Esophagus squamous epithelium (tissue), 4 donors: Measurements from ENCODE around the gene PARD3.

ENCODE experiments used
- POLR2A ChIP-seq, 4 donors: fragments of 450-650 bp; IDR thresholded peaks; one replicate each; pipeline ENCODE4 v1.6.1; 2017; ENCODE audit warnings: antibody characterized with exemption in 4 of 4, mild to moderate bottlenecking in 4 of 4, moderate library complexity in 3 of 4
- TF ChIP-seq, protein P1 (sequence below), 6 experiments: fragments of 450-650 bp in 4 of 6; fragments of 200-600 bp in 2 of 6; sonication (generic) in 2 of 6; IDR thresholded peaks; one replicate each; pipeline ENCODE4 v1.5.1; 2016 to 2019; ENCODE audit warnings: antibody characterized with exemption in 6 of 6, mild to moderate bottlenecking in 4 of 6, moderate library complexity in 4 of 6

DNA sequence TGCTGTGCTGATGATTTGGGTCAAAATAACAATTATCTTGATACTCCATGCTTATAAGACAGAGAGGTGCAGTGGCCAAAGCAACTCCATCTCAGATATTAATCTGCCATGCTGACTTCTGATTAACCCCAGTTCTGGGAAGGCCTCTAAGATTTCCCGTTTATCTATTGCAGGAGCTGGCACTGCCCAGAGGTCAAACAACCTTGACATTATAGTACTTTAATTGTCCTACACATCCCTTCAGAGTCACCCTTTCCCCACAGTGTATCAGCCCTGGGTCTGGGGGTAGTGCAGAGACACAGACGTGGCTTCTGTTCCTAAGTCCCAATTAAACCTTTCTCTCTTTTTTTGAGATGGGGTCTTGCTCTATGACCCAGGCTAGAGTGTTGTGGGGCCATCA is 63.8 kb downstream of the PARD3 start:
- TF ChIP-seq, protein P1, sequence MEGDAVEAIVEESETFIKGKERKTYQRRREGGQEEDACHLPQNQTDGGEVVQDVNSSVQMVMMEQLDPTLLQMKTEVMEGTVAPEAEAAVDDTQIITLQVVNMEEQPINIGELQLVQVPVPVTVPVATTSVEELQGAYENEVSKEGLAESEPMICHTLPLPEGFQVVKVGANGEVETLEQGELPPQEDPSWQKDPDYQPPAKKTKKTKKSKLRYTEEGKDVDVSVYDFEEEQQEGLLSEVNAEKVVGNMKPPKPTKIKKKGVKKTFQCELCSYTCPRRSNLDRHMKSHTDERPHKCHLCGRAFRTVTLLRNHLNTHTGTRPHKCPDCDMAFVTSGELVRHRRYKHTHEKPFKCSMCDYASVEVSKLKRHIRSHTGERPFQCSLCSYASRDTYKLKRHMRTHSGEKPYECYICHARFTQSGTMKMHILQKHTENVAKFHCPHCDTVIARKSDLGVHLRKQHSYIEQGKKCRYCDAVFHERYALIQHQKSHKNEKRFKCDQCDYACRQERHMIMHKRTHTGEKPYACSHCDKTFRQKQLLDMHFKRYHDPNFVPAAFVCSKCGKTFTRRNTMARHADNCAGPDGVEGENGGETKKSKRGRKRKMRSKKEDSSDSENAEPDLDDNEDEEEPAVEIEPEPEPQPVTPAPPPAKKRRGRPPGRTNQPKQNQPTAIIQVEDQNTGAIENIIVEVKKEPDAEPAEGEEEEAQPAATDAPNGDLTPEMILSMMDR (IDR thresholded peaks at IDR 0.05): no peak
- TF ChIP-seq POLR2A (IDR thresholded peaks at IDR 0.05): no peak
